GM23248 (cell line): Measurements from ENCODE around the gene P2RY13. TPM values are rescaled to one million over a fixed set of nuclear protein-coding genes. Genes with fewer than 3 reads are reported as not detected.

Source experiments
- DNase-seq: peaks from one replicate; pipeline ENCODE4 v3.0.0-alpha.2; 2015
- H2AFZ ChIP-seq: fragments of 200-600 bp; sonication (generic); 2 replicates; pipeline ENCODE4 v1.6.1; 2016; ENCODE audit warnings: antibody characterized with exemption
- H3F3A ChIP-seq: fragments of 200-600 bp; sonication (generic); 2 replicates; pipeline ENCODE4 v1.6.1; 2016; ENCODE audit warnings: mild to moderate bottlenecking, antibody characterized with exemption, mixed run types; ENCODE audit not compliant: insufficient read depth
- H3K27ac ChIP-seq: fragments of 200-600 bp; sonication (generic); 2 replicates; pipeline ENCODE4 v1.5.1; 2016; ENCODE audit warnings: mild to moderate bottlenecking
- H3K27me3 ChIP-seq: fragments of 200-600 bp; sonication (generic); replicated peaks from 2 replicates; pipeline ENCODE4 v1.6.1; 2016; ENCODE audit warnings: mild to moderate bottlenecking; ENCODE audit not compliant: insufficient read depth
- H3K36me3 ChIP-seq: fragments of 200-600 bp; sonication (generic); 2 replicates; pipeline ENCODE4 v1.6.1; 2016; ENCODE audit warnings: low read depth, mild to moderate bottlenecking
- H3K4me1 ChIP-seq: fragments of 200-600 bp; sonication (generic); 2 replicates; pipeline ENCODE4 v1.6.1; 2016; ENCODE audit warnings: mild to moderate bottlenecking; ENCODE audit not compliant: insufficient read depth
- H3K4me2 ChIP-seq: fragments of 200-600 bp; sonication (generic); one replicate; pipeline ENCODE4 v1.6.1; 2016; ENCODE audit warnings: mild to moderate bottlenecking; ENCODE audit not compliant: unreplicated experiment
- H3K4me3 ChIP-seq: fragments of 200-600 bp; sonication (generic); 2 replicates; pipeline ENCODE4 v1.5.1; 2016; ENCODE audit warnings: mild to moderate bottlenecking
- H3K79me2 ChIP-seq: fragments of 200-600 bp; sonication (generic); 2 replicates; pipeline ENCODE4 v1.6.1; 2016; ENCODE audit warnings: mild to moderate bottlenecking; ENCODE audit not compliant: insufficient read depth
- H3K9ac ChIP-seq: fragments of 200-600 bp; sonication (generic); 2 replicates; pipeline ENCODE4 v1.6.1; 2016; ENCODE audit warnings: mild to moderate bottlenecking
- H3K9me2 ChIP-seq: fragments of 200-600 bp; sonication (generic); 2 replicates; pipeline ENCODE4 v1.6.1; 2016; ENCODE audit warnings: mixed run types, mild to moderate bottlenecking, moderate library complexity; ENCODE audit not compliant: insufficient read depth
- H3K9me3 ChIP-seq: fragments of 200-600 bp; sonication (generic); one replicate; pipeline ENCODE4 v1.6.1; 2017; ENCODE audit warnings: low read depth
- H4K20me1 ChIP-seq: fragments of 200-600 bp; sonication (generic); 2 replicates; pipeline ENCODE4 v1.6.0; 2016; ENCODE audit not compliant: insufficient read depth
- EZH2 ChIP-seq: fragments of 200-600 bp; sonication (generic); IDR thresholded peaks from 2 replicates; pipeline ENCODE4 v1.6.1; 2018; ENCODE audit warnings: antibody characterized with exemption, mild to moderate bottlenecking; ENCODE audit not compliant: insufficient read depth, poor library complexity, severe bottlenecking
- EZH2phosphoT487 ChIP-seq: fragments of 200-600 bp; sonication (generic); IDR thresholded peaks from 2 replicates; pipeline ENCODE4 v1.6.1; 2018; ENCODE audit warnings: antibody characterized with exemption, moderate library complexity, mild to moderate bottlenecking, low read depth; ENCODE audit not compliant: insufficient read depth
- WGBS, 2 experiments: methylation state at CpG; one replicate each; pipeline ENCODE4 v1.1.6; 2015 to 2017; ENCODE audit warnings: low lambda C conversion rate in 2 of 2, low coverage in 1 of 2; ENCODE audit errors: missing lambda C conversion rate in 2 of 2; 5-methylcytosine and 5-hydroxymethylcytosine counted together
- in situ Hi-C: fragments of 300-500 bp; cut with MboI; formaldehyde crosslinking; loops from 2 replicates; pipeline ENCODE4 v1.15.0; 2020
- polyA plus RNA-seq: library from polyadenylated mRNA; unstranded; fragments of >200 nt; fragmentation: Nextera tagmentation; extraction: Ambion mirVana; gene quantifications from 2 replicates; pipeline ENCODE4 v1.2.1, GENCODE V29; 2016
- total RNA-seq: library from RNA; depleted of rRNA; stranded (reverse); fragments of >200 nt; shearing (Covaris generic); gene quantifications from 2 replicates; pipeline ENCODE4 v1.2.3, GENCODE V29; 2014

Gene P2RY13
- total and polyA plus RNA-seq, 2 experiments from 2014 or later: not detected

- H3K9ac ChIP-seq: no peak overlapping the region
- H3K79me2 ChIP-seq: no peaks in the 10 kb centered on the region
- H2AFZ ChIP-seq: peak overlapping the region; percentile 33; the same call in 1 of the 2 replicates
- no peaks in the 10 kb centered on the region for H3F3A ChIP-seq
- H3K27me3 ChIP-seq: no peaks in the 10 kb centered on the region
- H3K4me2 ChIP-seq: no peak overlapping the region
- no peaks in the 10 kb centered on the region for H4K20me1 ChIP-seq
- no peak overlapping the region for H3K4me3 ChIP-seq
- H3K9me3 ChIP-seq: no peaks in the 10 kb centered on the region
- WGBS, 2 experiments: 80 to 87% methylated on average over 2 of the region's 2 CpGs
- TF ChIP-seq EZH2phosphoT487: no peak
- TF ChIP-seq EZH2: no peak
- H3K27ac ChIP-seq: no peak overlapping the region
- no peaks in the 10 kb centered on the region for H3K9me2 ChIP-seq
- DNase-seq: no peak
- in situ Hi-C loops: no loop called here
- 0 out of 2 replicates have a peak, but pooled peaks cover 3% of the 10 kb centered on the region for H3K4me1 ChIP-seq
- no peaks in the 10 kb centered on the region for H3K36me3 ChIP-seq
These were observed 27.6 kb upstream of the P2RY13 start for GRCh38 chr3:151356794-151357462.

DNA sequence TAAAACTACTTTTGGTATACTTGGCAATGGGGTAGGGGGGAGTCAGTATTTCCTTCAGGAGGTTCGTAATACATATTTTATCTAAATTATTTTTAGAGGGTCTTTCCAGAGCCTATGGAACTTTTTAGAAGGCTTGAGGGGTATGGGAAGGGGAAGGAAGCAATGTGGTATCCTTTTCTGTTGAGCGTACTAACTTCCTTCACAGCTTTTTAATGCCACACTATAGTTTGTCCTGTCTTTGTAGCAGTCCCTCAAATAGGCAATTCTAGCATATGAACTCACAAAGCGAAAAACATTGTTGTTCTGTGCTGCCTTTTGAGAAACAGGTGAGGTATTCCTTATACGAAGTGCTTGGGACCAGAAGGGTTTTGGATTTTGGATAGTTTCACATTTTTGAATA lies 22.3 kb upstream of the P2RY13 start:
- H3K79me2 ChIP-seq: no peaks in the 10 kb centered on the region
- no peak overlapping the region for H3K4me3 ChIP-seq
- H3K27me3 ChIP-seq: no peaks in the 10 kb centered on the region
- H3K9me2 ChIP-seq: no peaks in the 10 kb centered on the region
- H3K27ac ChIP-seq: no peak overlapping the region
- no peaks in the 10 kb centered on the region for H3K9me3 ChIP-seq
- no peak for DNase-seq
- WGBS, 2 experiments: 83 to 87% methylated on average over 4 of the region's 4 CpGs
- H3K4me1 ChIP-seq: no peaks in the 10 kb centered on the region
- H3K9ac ChIP-seq: no peak overlapping the region
- no peaks in the 10 kb centered on the region for H3F3A ChIP-seq
- H3K4me2 ChIP-seq: no peak overlapping the region
- no peak overlapping the region; the same call in 1 of the 2 replicates for H2AFZ ChIP-seq
- no peaks in the 10 kb centered on the region for H4K20me1 ChIP-seq
- TF ChIP-seq EZH2 (no peak), EZH2phosphoT487 (no peak)
- in situ Hi-C loops: no loop called here
- no peaks in the 10 kb centered on the region for H3K36me3 ChIP-seq

GRCh38 chr3:151351219-151351618 lies 21.9 kb upstream of the P2RY13 start:
- Histone ChIP-seq H3K4me2 (no peak overlapping the region), H3K9me2 (no peaks in the 10 kb centered on the region), H3K36me3 (no peaks in the 10 kb centered on the region), H3K27me3 (no peaks in the 10 kb centered on the region), H3K79me2 (no peaks in the 10 kb centered on the region), H3K4me3 (no peak overlapping the region), H3K9ac (no peak overlapping the region), H4K20me1 (no peaks in the 10 kb centered on the region), H2AFZ (no peak overlapping the region; the same call in 1 of the 2 replicates), H3K27ac (no peak overlapping the region), H3K4me1 (peaks cover 2% of the 10 kb centered on the region), H3F3A (peaks cover 1% of the 10 kb centered on the region), H3K9me3 (no peaks in the 10 kb centered on the region)
- WGBS, 2 experiments: 47 to 68% methylated on average over 1 of the region's 1 CpG
- no peak for TF ChIP-seq EZH2
- no peak for TF ChIP-seq EZH2phosphoT487
- no peak for DNase-seq
- in situ Hi-C loops: no loop called here

- in situ Hi-C loops: no loop called here
- Histone ChIP-seq H3K9me2 (no peaks in the 10 kb centered on the region), H3K9ac (no peak overlapping the region), H3K9me3 (no peaks in the 10 kb centered on the region), H3K36me3 (no peaks in the 10 kb centered on the region), H3K27ac (no peak overlapping the region), H3K4me3 (no peak overlapping the region), H3F3A (peaks cover 6% of the 10 kb centered on the region), H3K4me1 (peaks cover 6% of the 10 kb centered on the region), H3K27me3 (no peaks in the 10 kb centered on the region), H3K4me2 (no peak overlapping the region), H3K79me2 (no peaks in the 10 kb centered on the region), H4K20me1 (no peaks in the 10 kb centered on the region), H2AFZ (no peak overlapping the region)
- no peak for TF ChIP-seq EZH2phosphoT487
- no peak for TF ChIP-seq EZH2
- no peak for DNase-seq
- 85 to 95% methylated on average over 1 of the region's 1 CpG for WGBS, 2 experiments
These were observed 21.3 kb upstream of the P2RY13 start for GRCh38 chr3:151350656-151351055.
